ENCODE data around the gene HTR3D. TPM values are rescaled to one million over a fixed set of nuclear protein-coding genes. Genes with fewer than 3 reads are reported as not detected.

HTR3D gene
- total and polyA plus RNA-seq, 12 donors: not detected

DNA sequence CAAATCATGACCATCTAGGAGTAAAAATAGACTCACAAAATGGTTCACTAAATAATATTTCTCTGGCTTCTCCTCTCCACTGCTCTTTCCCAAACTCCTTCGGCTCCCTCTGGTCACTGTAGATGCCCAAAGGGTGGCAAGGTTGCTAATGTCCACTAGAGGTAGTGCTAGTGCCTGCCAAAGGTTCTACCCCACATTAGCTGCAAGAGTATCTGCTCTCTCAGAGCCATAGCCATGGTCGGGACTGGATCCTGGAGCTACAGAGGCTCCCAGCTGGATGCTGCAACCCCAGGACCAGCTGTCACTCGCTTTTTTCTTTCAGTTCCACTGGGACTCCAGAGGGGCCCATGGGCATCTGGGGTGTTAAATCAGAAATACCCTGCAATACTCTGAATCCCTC, 8.5 kb downstream of the HTR3D start:
- Histone ChIP-seq H3K9me3 (replicated peaks in 1 of 3) (no peaks in the 10 kb centered on the region), H3K4me1 (replicated peaks in 1 of 2) (no peaks in the 10 kb centered on the region), H3K4me3 (no peak overlapping the region), H3K27me3 (no peaks in the 10 kb centered on the region), H3K36me3 (replicated peaks in 1 of 2) (no peaks in the 10 kb centered on the region), H3K27ac (no peak overlapping the region)
- intact Hi-C loops (cut with DNase I): loop anchor here in 1 of 2 donors (10.0 kb wide), 1 partner anchor 75 kb away; no protein-coding TSS in a partner anchor
- DNase-seq: peak in 4 of 7 donors; percentile 23 to 37 (median 34)
- TF ChIP-seq, protein P1, sequence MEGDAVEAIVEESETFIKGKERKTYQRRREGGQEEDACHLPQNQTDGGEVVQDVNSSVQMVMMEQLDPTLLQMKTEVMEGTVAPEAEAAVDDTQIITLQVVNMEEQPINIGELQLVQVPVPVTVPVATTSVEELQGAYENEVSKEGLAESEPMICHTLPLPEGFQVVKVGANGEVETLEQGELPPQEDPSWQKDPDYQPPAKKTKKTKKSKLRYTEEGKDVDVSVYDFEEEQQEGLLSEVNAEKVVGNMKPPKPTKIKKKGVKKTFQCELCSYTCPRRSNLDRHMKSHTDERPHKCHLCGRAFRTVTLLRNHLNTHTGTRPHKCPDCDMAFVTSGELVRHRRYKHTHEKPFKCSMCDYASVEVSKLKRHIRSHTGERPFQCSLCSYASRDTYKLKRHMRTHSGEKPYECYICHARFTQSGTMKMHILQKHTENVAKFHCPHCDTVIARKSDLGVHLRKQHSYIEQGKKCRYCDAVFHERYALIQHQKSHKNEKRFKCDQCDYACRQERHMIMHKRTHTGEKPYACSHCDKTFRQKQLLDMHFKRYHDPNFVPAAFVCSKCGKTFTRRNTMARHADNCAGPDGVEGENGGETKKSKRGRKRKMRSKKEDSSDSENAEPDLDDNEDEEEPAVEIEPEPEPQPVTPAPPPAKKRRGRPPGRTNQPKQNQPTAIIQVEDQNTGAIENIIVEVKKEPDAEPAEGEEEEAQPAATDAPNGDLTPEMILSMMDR (IDR thresholded peaks at IDR 0.05): peak; percentile 18 to 42 (median 28)
- TF ChIP-seq POLR2A (IDR thresholded peaks at IDR 0.05): no peak
- 32 to 64% (median 52%) methylated on average over 2 to 3 of the region's 3 CpGs for WGBS, 4 donors

- intact Hi-C loops (cut with DNase I): loop anchor here in 1 of 2 donors (10.0 kb wide), 1 partner anchor 72 kb away; no protein-coding TSS in a partner anchor
- TF ChIP-seq, protein P1 (IDR thresholded peaks at IDR 0.05): no peak
- TF ChIP-seq POLR2A (IDR thresholded peaks at IDR 0.05): no peak
- WGBS, 4 donors: 71 to 100% (median 79%) methylated on average over 1 of the region's 1 CpG
Observed at GRCh38 chr3:184042617-184043016, 11.1 kb downstream of the HTR3D start.

GRCh38 chr3:184045995-184046394, 14.5 kb downstream of the HTR3D start:
- Histone ChIP-seq H3K27me3 (no peaks in the 10 kb centered on the region), H3K27ac (no peak overlapping the region), H3K9me3 (replicated peaks in 1 of 3) (no peaks in the 10 kb centered on the region), H3K4me3 (no peak overlapping the region), H3K36me3 (replicated peaks in 1 of 2) (no peaks in the 10 kb centered on the region), H3K4me1 (replicated peaks in 1 of 2) (no peaks in the 10 kb centered on the region)
- DNase-seq: no peak
- no peak for TF ChIP-seq POLR2A (IDR thresholded peaks at IDR 0.05)
- TF ChIP-seq, protein P1 (IDR thresholded peaks at IDR 0.05): no peak
- WGBS, 4 donors: 87 to 98% (median 92%) methylated on average over 5 of the region's 5 CpGs
- intact Hi-C loops (cut with DNase I): loop anchor here in 1 of 2 donors (10.0 kb wide), 1 partner anchor 69 kb away; no protein-coding TSS in a partner anchor

More at GRCh38 chr3:184042617-184043016, 11.1 kb downstream of the HTR3D start:
- Histone ChIP-seq H3K4me3 (no peak overlapping the region), H3K27me3 (no peaks in the 10 kb centered on the region), H3K4me1 (replicated peaks in 1 of 2) (no peaks in the 10 kb centered on the region), H3K9me3 (replicated peaks in 1 of 3) (no peaks in the 10 kb centered on the region), H3K36me3 (replicated peaks in 1 of 2) (no peaks in the 10 kb centered on the region), H3K27ac (no peak overlapping the region)
- peak in 1 of 7 donors; percentile 65 for DNase-seq

- Histone ChIP-seq H3K27me3 (no peaks in the 10 kb centered on the region), H3K36me3 (replicated peaks in 1 of 2) (no peaks in the 10 kb centered on the region), H3K27ac (no peak overlapping the region), H3K4me3 (no peak overlapping the region), H3K9me3 (replicated peaks in 1 of 3) (no peaks in the 10 kb centered on the region), H3K4me1 (replicated peaks in 1 of 2) (no peaks in the 10 kb centered on the region)
- TF ChIP-seq POLR2A (IDR thresholded peaks at IDR 0.05): no peak
- TF ChIP-seq, protein P1 (IDR thresholded peaks at IDR 0.05): no peak
- intact Hi-C loops (cut with DNase I): no loop called here
- 75 to 86% (median 82%) methylated on average over 7 of the region's 7 CpGs for WGBS, 4 donors
- DNase-seq: no peak
Observed at GRCh38 chr3:184050217-184050847, 18.8 kb downstream of the HTR3D start.

Measured in adrenal gland (tissue), 12 donors.